ENCODE results near the gene MYO3A. TPM values are rescaled to one million over a fixed set of nuclear protein-coding genes. Genes with fewer than 3 reads are reported as not detected.
"Not testable (repeated sequence)": the region's sequence is repeated elsewhere in the genome, so short reads cannot be mapped to it uniquely, and the experiment has no call there.

Gene MYO3A
- total RNA-seq, 4 donors from 2014 or later, result 0.06 TPM; not detected in 3

DNA sequence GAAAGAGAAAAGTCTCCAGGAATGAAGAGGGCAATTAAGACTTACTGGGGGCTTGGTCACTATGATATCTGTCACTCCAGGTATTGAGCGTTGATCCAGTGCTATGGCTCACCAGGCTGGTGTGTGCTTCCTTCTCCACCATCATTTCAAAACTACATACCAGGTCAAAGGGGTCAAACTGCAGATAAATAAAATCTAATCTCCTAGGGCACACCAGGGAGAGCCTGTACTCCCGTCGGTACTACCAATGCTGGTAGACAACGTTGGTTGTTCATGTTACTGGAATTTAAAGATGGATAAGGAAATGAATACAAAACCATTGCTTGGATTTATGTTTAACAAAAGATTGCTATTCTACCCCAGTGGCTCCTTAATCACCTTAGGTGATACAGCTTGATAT is 118.3 kb downstream of the MYO3A start:
- no peak for DNase-seq (ENCODE audit: extremely low spot score)
- TF ChIP-seq POLR2A (IDR thresholded peaks at IDR 0.05; ENCODE audit: low read depth) (no peak), POLR2AphosphoS5 (IDR thresholded peaks at IDR 0.05) (no peak), EP300 (IDR thresholded peaks at IDR 0.05) (no peak)
- TF ChIP-seq, protein P1, sequence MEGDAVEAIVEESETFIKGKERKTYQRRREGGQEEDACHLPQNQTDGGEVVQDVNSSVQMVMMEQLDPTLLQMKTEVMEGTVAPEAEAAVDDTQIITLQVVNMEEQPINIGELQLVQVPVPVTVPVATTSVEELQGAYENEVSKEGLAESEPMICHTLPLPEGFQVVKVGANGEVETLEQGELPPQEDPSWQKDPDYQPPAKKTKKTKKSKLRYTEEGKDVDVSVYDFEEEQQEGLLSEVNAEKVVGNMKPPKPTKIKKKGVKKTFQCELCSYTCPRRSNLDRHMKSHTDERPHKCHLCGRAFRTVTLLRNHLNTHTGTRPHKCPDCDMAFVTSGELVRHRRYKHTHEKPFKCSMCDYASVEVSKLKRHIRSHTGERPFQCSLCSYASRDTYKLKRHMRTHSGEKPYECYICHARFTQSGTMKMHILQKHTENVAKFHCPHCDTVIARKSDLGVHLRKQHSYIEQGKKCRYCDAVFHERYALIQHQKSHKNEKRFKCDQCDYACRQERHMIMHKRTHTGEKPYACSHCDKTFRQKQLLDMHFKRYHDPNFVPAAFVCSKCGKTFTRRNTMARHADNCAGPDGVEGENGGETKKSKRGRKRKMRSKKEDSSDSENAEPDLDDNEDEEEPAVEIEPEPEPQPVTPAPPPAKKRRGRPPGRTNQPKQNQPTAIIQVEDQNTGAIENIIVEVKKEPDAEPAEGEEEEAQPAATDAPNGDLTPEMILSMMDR (IDR thresholded peaks at IDR 0.05), result no peak
- H3K9me3 ChIP-seq, result peaks cover 0 to 10% (median 0%) of the 10 kb centered on the region in 4 donors
- WGBS, result 84% methylated on average over 4 of the region's 4 CpGs
- intact Hi-C loops (cut with DNase I), result no loop called here
- no peak overlapping the region for H3K27ac ChIP-seq (replicated peaks in 1 of 4)
- H3K36me3 ChIP-seq, result no peaks in the 10 kb centered on the region
- no peak overlapping the region for H3K4me3 ChIP-seq
- no peaks in the 10 kb centered on the region for H3K27me3 ChIP-seq
- H3K4me1 ChIP-seq, result no peaks in the 10 kb centered on the region

DNA sequence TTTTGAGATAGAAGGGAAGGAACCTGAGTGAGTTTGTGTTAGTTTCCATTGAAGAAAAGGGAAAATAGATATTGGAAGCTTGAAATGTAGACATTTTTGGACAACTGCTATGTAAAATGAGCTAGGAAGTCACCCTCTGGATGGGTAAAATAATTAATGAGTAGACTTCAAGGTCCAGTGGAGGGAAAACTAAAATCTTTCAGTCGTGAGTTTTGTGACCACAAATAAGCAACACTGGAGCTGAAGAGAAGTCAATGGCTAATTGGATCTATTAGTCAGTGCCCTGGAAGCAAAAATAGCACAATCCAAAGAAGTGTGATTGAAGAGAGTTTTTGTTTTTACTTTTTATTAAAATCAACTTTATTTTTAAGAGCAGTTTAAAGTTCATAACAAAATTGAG is 123.4 kb downstream of the MYO3A start:
- TF ChIP-seq POLR2A (IDR thresholded peaks at IDR 0.05; ENCODE audit: low read depth) (no peak), EP300 (IDR thresholded peaks at IDR 0.05) (no peak), POLR2AphosphoS5 (IDR thresholded peaks at IDR 0.05) (no peak)
- TF ChIP-seq, protein P1 (IDR thresholded peaks at IDR 0.05), result no peak
- Histone ChIP-seq H3K27ac (replicated peaks in 1 of 4) (no peak overlapping the region), H3K4me3 (no peak overlapping the region), H3K27me3 (no peaks in the 10 kb centered on the region), H3K4me1 (no peaks in the 10 kb centered on the region), H3K36me3 (no peaks in the 10 kb centered on the region), H3K9me3 (peaks cover 0 to 10% (median 0%) of the 10 kb centered on the region in 4 donors)
- no peak for DNase-seq (ENCODE audit: extremely low spot score)
- intact Hi-C loops (cut with DNase I), result no loop called here
- WGBS, result 71% methylated on average over 1 of the region's 1 CpG

DNA sequence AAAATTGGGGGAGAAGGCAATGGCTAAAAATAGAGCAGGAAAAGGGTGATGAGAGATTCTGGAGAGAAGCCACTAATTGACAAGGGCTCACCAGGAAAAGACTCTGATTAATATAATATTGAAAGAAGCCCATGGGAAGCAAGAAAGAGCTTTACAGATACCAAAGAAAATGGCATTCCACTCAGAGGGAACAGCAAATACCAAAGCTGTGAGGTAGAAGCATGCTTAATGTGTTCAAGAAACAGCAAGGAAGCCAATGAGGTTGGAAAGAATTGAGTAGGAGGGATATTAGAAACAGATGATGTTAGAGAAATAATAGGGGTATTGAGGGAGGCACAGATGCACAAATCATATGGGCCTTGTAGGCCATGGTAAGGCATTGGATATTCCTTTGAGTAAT is 130.1 kb downstream of the MYO3A start:
- Histone ChIP-seq H3K4me1 (no peaks in the 10 kb centered on the region), H3K9me3 (no peaks in the 10 kb centered on the region), H3K4me3 (no peak overlapping the region), H3K27ac (replicated peaks in 1 of 4) (no peak overlapping the region), H3K36me3 (no peaks in the 10 kb centered on the region), H3K27me3 (no peaks in the 10 kb centered on the region)
- no peak for DNase-seq (ENCODE audit: extremely low spot score)
- no peak for TF ChIP-seq POLR2A (IDR thresholded peaks at IDR 0.05; ENCODE audit: low read depth)
- no peak for TF ChIP-seq POLR2AphosphoS5 (IDR thresholded peaks at IDR 0.05)
- TF ChIP-seq EP300 (IDR thresholded peaks at IDR 0.05), result no peak
- TF ChIP-seq, protein P1 (IDR thresholded peaks at IDR 0.05), result no peak
- intact Hi-C loops (cut with DNase I), result no loop called here

DNA sequence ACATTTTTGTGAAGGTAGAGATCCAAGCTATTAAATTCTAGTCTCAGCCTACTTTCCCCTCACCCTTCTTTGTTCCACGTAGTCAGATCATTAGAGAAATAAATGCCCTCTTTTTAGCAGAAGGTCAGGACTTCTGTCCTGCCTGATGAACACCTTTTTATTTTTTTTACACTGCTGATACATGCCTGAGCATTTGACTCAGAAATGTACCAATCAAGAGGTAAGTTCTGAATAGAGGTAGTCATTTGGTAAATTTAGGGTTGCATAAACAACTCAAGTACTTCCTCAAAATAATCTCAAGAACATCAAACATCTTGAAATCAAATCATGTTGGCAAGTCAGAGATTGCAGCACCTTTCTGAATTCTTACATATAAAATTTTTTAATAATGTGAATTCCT is 133.7 kb downstream of the MYO3A start:
- no peak overlapping the region for H3K4me3 ChIP-seq
- WGBS, result 60% methylated on average over 1 of the region's 1 CpG
- intact Hi-C loops (cut with DNase I), result no loop called here
- H3K9me3 ChIP-seq, result no peaks in the 10 kb centered on the region
- H3K36me3 ChIP-seq, result no peaks in the 10 kb centered on the region
- H3K27ac ChIP-seq (replicated peaks in 1 of 4), result no peak overlapping the region
- no peaks in the 10 kb centered on the region for H3K27me3 ChIP-seq
- DNase-seq (ENCODE audit: extremely low spot score), result no peak
- H3K4me1 ChIP-seq, result no peaks in the 10 kb centered on the region
- TF ChIP-seq POLR2A (IDR thresholded peaks at IDR 0.05; ENCODE audit: low read depth), result no peak
- TF ChIP-seq, protein P1 (IDR thresholded peaks at IDR 0.05), result no peak
- no peak for TF ChIP-seq POLR2AphosphoS5 (IDR thresholded peaks at IDR 0.05)
- no peak for TF ChIP-seq EP300 (IDR thresholded peaks at IDR 0.05)

DNA sequence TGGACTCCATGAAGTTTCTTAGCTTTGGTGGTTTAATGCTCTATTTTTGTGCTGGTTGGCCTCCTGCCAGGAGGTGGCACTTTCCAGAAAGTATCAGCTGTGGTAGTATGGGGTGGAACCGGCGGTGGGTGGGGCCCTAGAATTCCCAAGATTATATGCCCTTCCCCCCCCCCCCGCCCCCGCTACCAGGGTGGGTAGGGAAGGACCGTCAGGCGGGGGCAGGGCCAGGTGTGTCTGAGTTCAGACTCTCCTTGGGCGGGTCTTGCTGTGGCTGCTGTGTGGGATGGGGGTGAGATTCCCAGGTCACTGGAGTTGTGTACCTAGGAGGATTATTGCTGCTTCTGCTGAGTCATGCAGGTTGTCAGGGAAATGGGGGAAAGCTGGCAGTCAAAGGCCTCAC is 146.9 kb downstream of the MYO3A start:
- intact Hi-C loops (cut with DNase I), result not testable (repeated sequence)

More for the DNA sequence above, 146.9 kb downstream of the MYO3A start:
- H3K4me1 ChIP-seq; H3K27me3 ChIP-seq; H3K36me3 ChIP-seq; H3K4me3 ChIP-seq; H3K27ac ChIP-seq (replicated peaks in 1 of 4); DNase-seq (ENCODE audit: extremely low spot score); H3K9me3 ChIP-seq: not testable (repeated sequence)
- WGBS, result 100% methylated on average over 3 of the region's 7 CpGs

Measured in esophagus muscularis mucosa (tissue), 4 donors.